BLaER1 (cell line): ENCODE data around the gene NEURL1.

ENCODE experiments used
- H3K27ac ChIP-seq: shearing (Covaris generic); formaldehyde crosslinking; 2 replicates; pipeline ENCODE4 v1.8.1; 2022
- H3K27me3 ChIP-seq: shearing (Covaris generic); formaldehyde crosslinking; 2 replicates; pipeline ENCODE4 v1.8.1; 2022
- H3K36me3 ChIP-seq: shearing (Covaris generic); formaldehyde crosslinking; 2 replicates; pipeline ENCODE4 v1.8.1; 2022
- H3K4me1 ChIP-seq: shearing (Covaris generic); formaldehyde crosslinking; 2 replicates; pipeline ENCODE4 v1.8.1; 2022
- H3K4me2 ChIP-seq: shearing (Covaris generic); formaldehyde crosslinking; 2 replicates; pipeline ENCODE4 v1.8.1; 2022
- H3K4me3 ChIP-seq: shearing (Covaris generic); formaldehyde crosslinking; 2 replicates; pipeline ENCODE4 v1.8.1; 2022
- H3K9ac ChIP-seq: shearing (Covaris generic); formaldehyde crosslinking; 2 replicates; pipeline ENCODE4 v1.8.1; 2022
- H3K9me3 ChIP-seq: shearing (Covaris generic); formaldehyde crosslinking; 2 replicates; pipeline ENCODE4 v1.8.1; 2022
- H4K20me1 ChIP-seq: shearing (Covaris generic); formaldehyde crosslinking; 2 replicates; pipeline ENCODE4 v1.8.1; 2022
- Cebpa-rat ChIP-seq: shearing (Covaris generic); IDR thresholded peaks from 2 replicates; pipeline ENCODE4 v1.8.1; 2022

NEURL1 gene

DNA sequence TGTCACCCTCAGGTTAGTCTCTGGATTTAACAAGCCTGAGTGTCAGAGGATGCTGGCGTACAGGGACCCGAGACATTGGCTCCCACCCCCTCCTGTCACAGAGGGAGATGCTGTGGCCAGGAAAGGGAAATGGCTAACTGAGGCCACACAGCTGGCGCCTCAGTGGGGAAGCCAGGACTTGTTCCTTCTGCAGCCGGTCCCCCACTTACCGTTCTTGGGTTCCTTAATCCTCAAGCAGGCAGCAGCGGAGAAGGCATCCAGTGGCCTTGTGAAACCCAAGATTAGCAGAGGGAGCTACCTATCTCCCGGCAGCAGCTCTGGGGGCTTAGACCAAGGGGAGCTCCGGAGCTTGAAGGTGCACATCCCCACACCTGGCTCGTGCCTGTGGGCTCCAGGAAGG is 65.4 kb downstream of the NEURL1 start:
- no peak for TF ChIP-seq Cebpa-rat
- Histone ChIP-seq H3K27me3 (peaks cover 36% of the 10 kb centered on the region), H3K4me3 (no peak overlapping the region), H3K27ac (0 out of 2 replicates have a peak overlapping the region, but pooled peaks have one; percentile 9), H3K4me1 (peaks cover 60% of the 10 kb centered on the region), H3K4me2 (peak overlapping the region; percentile 87), H4K20me1 (peaks cover 12% of the 10 kb centered on the region), H3K9ac (no peak overlapping the region), H3K9me3 (peaks cover 6% of the 10 kb centered on the region; the same call in 1 of the 2 replicates), H3K36me3 (no peaks in the 10 kb centered on the region)

GRCh38 chr10:103559776-103560175 is 66.3 kb downstream of the NEURL1 start:
- H3K4me3 ChIP-seq = no peak overlapping the region
- H3K4me1 ChIP-seq = peaks cover 51% of the 10 kb centered on the region
- H3K36me3 ChIP-seq = no peaks in the 10 kb centered on the region
- H3K27me3 ChIP-seq = peaks cover 28% of the 10 kb centered on the region
- H3K9ac ChIP-seq = no peak overlapping the region
- H3K9me3 ChIP-seq = peaks cover 6% of the 10 kb centered on the region; the same call in 1 of the 2 replicates
- H4K20me1 ChIP-seq = peaks cover 12% of the 10 kb centered on the region
- no peak for TF ChIP-seq Cebpa-rat
- H3K4me2 ChIP-seq = no peak overlapping the region; the same call in 1 of the 2 replicates
- no peak overlapping the region for H3K27ac ChIP-seq

GRCh38 chr10:103560886-103561285 is 67.4 kb downstream of the NEURL1 start:
- TF ChIP-seq Cebpa-rat = no peak
- Histone ChIP-seq H3K9ac (no peak overlapping the region), H3K36me3 (no peaks in the 10 kb centered on the region), H3K4me2 (no peak overlapping the region; the same call in 1 of the 2 replicates), H3K4me3 (no peak overlapping the region), H3K27ac (no peak overlapping the region), H4K20me1 (peaks cover 12% of the 10 kb centered on the region), H3K9me3 (peaks cover 6% of the 10 kb centered on the region; the same call in 1 of the 2 replicates), H3K27me3 (peaks cover 20% of the 10 kb centered on the region), H3K4me1 (peaks cover 40% of the 10 kb centered on the region)

DNA sequence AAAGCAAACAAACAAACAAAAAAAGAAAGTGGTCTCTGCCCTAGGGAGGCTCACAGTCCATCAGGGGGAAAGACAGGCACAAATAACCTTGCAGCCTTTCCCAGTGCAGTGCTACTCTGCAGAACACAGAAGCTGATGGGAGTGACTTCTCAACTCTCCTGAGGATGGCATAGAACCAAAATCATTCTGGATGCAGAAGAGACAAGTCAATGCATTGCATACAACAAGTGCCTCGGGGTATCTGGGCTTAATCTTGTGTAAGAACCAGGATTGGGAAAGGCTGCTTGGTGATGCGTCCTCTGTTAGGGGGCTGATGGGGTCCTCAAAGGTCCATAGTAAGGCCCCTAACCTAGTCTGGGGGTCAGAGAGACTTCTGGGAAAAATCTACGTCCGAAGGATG is 68.9 kb downstream of the NEURL1 start:
- Histone ChIP-seq H3K4me1 (peaks cover 31% of the 10 kb centered on the region), H3K27ac (no peak overlapping the region), H3K4me3 (no peak overlapping the region), H3K9ac (no peak overlapping the region), H3K9me3 (peaks cover 6% of the 10 kb centered on the region; the same call in 1 of the 2 replicates), H3K4me2 (no peak overlapping the region), H3K36me3 (no peaks in the 10 kb centered on the region), H4K20me1 (peaks cover 12% of the 10 kb centered on the region), H3K27me3 (0 out of 2 replicates have a peak, but pooled peaks cover 5% of the 10 kb centered on the region)
- no peak for TF ChIP-seq Cebpa-rat

- Histone ChIP-seq H3K9me3 (peaks cover 6% of the 10 kb centered on the region; the same call in 1 of the 2 replicates), H3K4me3 (no peak overlapping the region), H3K9ac (no peak overlapping the region), H4K20me1 (peaks cover 8% of the 10 kb centered on the region), H3K27ac (no peak overlapping the region), H3K36me3 (no peaks in the 10 kb centered on the region), H3K4me1 (peaks cover 20% of the 10 kb centered on the region), H3K4me2 (no peak overlapping the region), H3K27me3 (0 out of 2 replicates have a peak, but pooled peaks cover 5% of the 10 kb centered on the region)
- no peak for TF ChIP-seq Cebpa-rat
Observed at GRCh38 chr10:103563231-103564115, 70.0 kb downstream of the NEURL1 start.

DNA sequence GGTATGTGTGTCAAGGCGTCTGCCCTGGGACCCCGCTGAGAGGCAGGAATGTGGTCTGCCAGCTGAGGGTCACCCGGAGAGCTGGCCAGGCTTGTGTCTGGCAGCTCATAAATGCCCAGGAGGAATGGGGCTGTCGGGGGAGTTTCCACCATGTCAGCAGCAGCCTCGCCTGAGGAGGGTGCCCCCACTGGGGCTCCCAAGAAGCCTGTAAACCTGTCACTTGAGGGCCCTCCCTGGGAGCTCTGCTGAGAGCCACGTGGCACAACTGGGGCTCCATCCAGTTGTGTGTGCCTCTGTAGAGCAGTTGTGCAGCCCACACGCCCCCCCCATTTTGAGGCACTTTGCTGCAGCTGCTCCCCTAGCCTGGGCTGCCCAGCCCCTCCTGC is 70.6 kb downstream of the NEURL1 start:
- H3K4me3 ChIP-seq = no peak overlapping the region
- no peak overlapping the region for H3K9ac ChIP-seq
- peaks cover 13% of the 10 kb centered on the region for H3K4me1 ChIP-seq
- 0 out of 2 replicates have a peak, but pooled peaks cover 5% of the 10 kb centered on the region for H3K27me3 ChIP-seq
- H3K36me3 ChIP-seq = no peaks in the 10 kb centered on the region
- H3K9me3 ChIP-seq = peaks cover 6% of the 10 kb centered on the region; the same call in 1 of the 2 replicates
- no peak overlapping the region for H3K27ac ChIP-seq
- H4K20me1 ChIP-seq = peaks cover 2% of the 10 kb centered on the region
- no peak for TF ChIP-seq Cebpa-rat
- no peak overlapping the region for H3K4me2 ChIP-seq

GRCh38 chr10:103564776-103565520 is 71.4 kb downstream of the NEURL1 start:
- Histone ChIP-seq H3K4me1 (peaks cover 10% of the 10 kb centered on the region), H4K20me1 (no peaks in the 10 kb centered on the region), H3K36me3 (no peaks in the 10 kb centered on the region), H3K4me3 (no peak overlapping the region), H3K27me3 (0 out of 2 replicates have a peak, but pooled peaks cover 5% of the 10 kb centered on the region), H3K4me2 (no peak overlapping the region), H3K27ac (no peak overlapping the region), H3K9me3 (peaks cover 6% of the 10 kb centered on the region; the same call in 1 of the 2 replicates), H3K9ac (no peak overlapping the region)
- TF ChIP-seq Cebpa-rat = no peak

- TF ChIP-seq Cebpa-rat = no peak
- no peaks in the 10 kb centered on the region for H3K36me3 ChIP-seq
- no peaks in the 10 kb centered on the region for H3K9me3 ChIP-seq
- H3K27ac ChIP-seq = no peak overlapping the region
- no peaks in the 10 kb centered on the region for H3K4me1 ChIP-seq
- no peaks in the 10 kb centered on the region for H4K20me1 ChIP-seq
- H3K4me2 ChIP-seq = no peak overlapping the region
- H3K27me3 ChIP-seq = no peaks in the 10 kb centered on the region
- no peak overlapping the region for H3K4me3 ChIP-seq
- H3K9ac ChIP-seq = no peak overlapping the region
Observed at GRCh38 chr10:103566536-103566935, 73.0 kb downstream of the NEURL1 start.

GRCh38 chr10:103568505-103568904 is 75.0 kb downstream of the NEURL1 start:
- H3K4me1 ChIP-seq = 0 out of 2 replicates have a peak, but pooled peaks cover 4% of the 10 kb centered on the region
- H3K9ac ChIP-seq = no peak overlapping the region
- no peaks in the 10 kb centered on the region for H3K9me3 ChIP-seq
- no peak overlapping the region for H3K27ac ChIP-seq
- no peaks in the 10 kb centered on the region for H3K36me3 ChIP-seq
- H3K27me3 ChIP-seq = no peaks in the 10 kb centered on the region
- H3K4me3 ChIP-seq = no peak overlapping the region
- no peaks in the 10 kb centered on the region for H4K20me1 ChIP-seq
- no peak for TF ChIP-seq Cebpa-rat
- no peak overlapping the region for H3K4me2 ChIP-seq
